H1 (cell line): ENCODE measurements around the gene UBE2G2. TPM values are rescaled to one million over a fixed set of nuclear protein-coding genes. Genes with fewer than 3 reads are reported as not detected.

ENCODE experiments used
- CTBP2 ChIP-seq: IDR thresholded peaks from 2 replicates; pipeline ENCODE4 v1.7.0; 2011; ENCODE audit warnings: borderline replicate concordance, mild to moderate bottlenecking, moderate library complexity, mixed read lengths, low read length; ENCODE audit not compliant: insufficient read depth, insufficient read length
- GABPA ChIP-seq: IDR thresholded peaks from 2 replicates; pipeline ENCODE4 v1.6.1; 2011; ENCODE audit warnings: mild to moderate bottlenecking, low read length, moderate library complexity, borderline replicate concordance; ENCODE audit not compliant: insufficient read depth
- SP2 ChIP-seq: IDR thresholded peaks from 2 replicates; pipeline ENCODE4 v1.6.1; 2012; ENCODE audit warnings: mild to moderate bottlenecking, low read length, inconsistent platforms
- YY1 ChIP-seq: IDR thresholded peaks from 2 replicates; pipeline ENCODE4 v1.6.1; 2011; ENCODE audit warnings: low read depth, mild to moderate bottlenecking, low read length
- polyA plus RNA-seq, 7 experiments: library from polyadenylated mRNA; depleted of rRNA in 3 of 7; stranded (reverse) in 5 of 7; unstranded in 2 of 7; fragments of >200 nt in 5 of 7; fragments of 200-250 nt in 2 of 7; gene quantifications; 1 replicate in 5 of 7; 2 replicates in 1 of 7; 4 replicates in 1 of 7; pipeline versions ENCODE4 v1.2.1 to v1.2.3, GENCODE V29; 2011 to 2013; ENCODE audit warnings: missing spikeins in 2 of 7, mixed read lengths in 2 of 7
- total RNA-seq: library from RNA; stranded (reverse); fragmentation: NEBNext Ultra II Directional; extraction: Animal tissue kit (Norgen Biotek cat#: 25700); gene quantifications from 2 replicates; pipeline ENCODE4 v1.2.1, GENCODE V29; 2021

Gene UBE2G2
- total and polyA plus RNA-seq, 2 of the 8 experiments (the other 6 are each of a cell fraction or from before 2014, with no cell fraction given) = 96.3 to 101 TPM

DNA sequence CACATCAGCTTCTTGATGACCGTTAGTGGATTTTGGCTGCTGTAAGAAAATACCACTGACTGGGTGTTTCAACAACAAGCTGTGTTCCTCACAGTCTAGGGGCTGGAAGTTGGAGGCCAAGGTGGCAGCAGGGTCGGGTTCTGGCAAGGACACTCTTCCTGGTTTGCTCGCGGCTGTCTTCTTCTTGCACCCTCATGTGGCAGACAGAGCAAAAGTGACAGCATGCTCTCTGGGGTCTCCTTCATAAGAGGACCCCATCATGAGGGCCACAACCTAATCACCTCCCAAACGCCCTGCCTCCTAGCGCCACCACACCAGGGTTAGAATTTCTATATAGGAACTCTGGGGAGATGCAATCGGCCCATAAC, 71.6 kb downstream of the UBE2G2 start (continued):
- TF ChIP-seq CTBP2 (no peak), SP2 (no peak), GABPA (no peak), YY1 (no peak)
